ENCODE results near the gene HPSE2.

DNA sequence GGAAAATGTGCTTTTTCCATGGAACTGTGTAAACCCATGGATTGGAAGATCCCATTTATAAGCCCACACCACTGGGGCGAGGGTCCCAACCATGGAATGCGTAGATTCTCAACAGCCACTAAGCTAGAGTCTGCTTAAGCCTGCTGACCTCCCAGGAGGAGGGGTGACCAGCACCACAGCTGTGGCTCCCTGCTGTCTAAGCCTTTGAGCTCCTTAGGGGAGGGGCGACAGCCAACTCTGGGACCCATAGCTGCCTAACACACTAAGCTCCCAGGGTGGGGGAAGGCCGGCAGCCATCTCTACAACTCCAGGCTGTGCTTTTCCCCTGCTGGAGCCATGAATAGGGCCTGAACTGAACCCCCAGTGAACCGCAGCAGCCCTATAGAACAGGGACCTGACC lies 539.1 kb downstream of the HPSE2 start:
- TF ChIP-seq CTCF (IDR thresholded peaks at IDR 0.05 in 2 of 3, conservative IDR thresholded peaks at IDR 0.05 in 1 of 3; ENCODE audit: borderline replicate concordance in 1 of 3, insufficient read depth in 1 of 3, low read depth in 2 of 3, low read length in 2 of 3) (no peak), POLR2A (IDR thresholded peaks at IDR 0.05; ENCODE audit: borderline replicate concordance, extremely low read depth, insufficient read depth, insufficient read length) (no peak), RAD21 (IDR thresholded peaks at IDR 0.05; ENCODE audit: low read depth) (no peak)

Data from HCT116 (cell line).